SW480 (cell line): ENCODE data around the gene STEAP1.
"Not testable (repeated sequence)": the region's sequence is repeated elsewhere in the genome, so short reads cannot be mapped to it uniquely, and the experiment has no call there.

Experiments used
- DNase-seq: peaks from one replicate; pipeline ENCODE4 v3.0.0-alpha.2; 2016; ENCODE audit warnings: low spot score

The STEAP1 gene

GRCh38 chr7:90173127-90173844 is 19.0 kb downstream of the STEAP1 start:
- no peak for DNase-seq

GRCh38 chr7:90175667-90176066 is 21.4 kb downstream of the STEAP1 start:
- no peak for DNase-seq

GRCh38 chr7:90176195-90176594 is 21.9 kb downstream of the STEAP1 start:
- DNase-seq, result no peak

- DNase-seq, result no peak
These were observed 23.9 kb downstream of the STEAP1 start for GRCh38 chr7:90178166-90178565.

- DNase-seq, result peak; percentile 100
These were observed 24.5 kb downstream of the STEAP1 start for GRCh38 chr7:90178679-90179278.

- DNase-seq, result peak; percentile 99
These were observed 25.8 kb downstream of the STEAP1 start for GRCh38 chr7:90180011-90180585.

- peak; percentile 78 for DNase-seq
These were observed 26.4 kb downstream of the STEAP1 start for GRCh38 chr7:90180649-90181048.

- no peak for DNase-seq
These were observed 27.2 kb downstream of the STEAP1 start for GRCh38 chr7:90181485-90181884.

GRCh38 chr7:90186290-90186689 is 32.0 kb downstream of the STEAP1 start:
- not testable (repeated sequence) for DNase-seq

GRCh38 chr7:90187507-90188050 is 33.3 kb downstream of the STEAP1 start:
- no peak for DNase-seq

GRCh38 chr7:90188281-90188680 is 34.0 kb downstream of the STEAP1 start:
- peak; percentile 64 for DNase-seq

- DNase-seq, result no peak
These were observed 36.7 kb downstream of the STEAP1 start for GRCh38 chr7:90190995-90191394.

- DNase-seq, result no peak
These were observed 37.4 kb downstream of the STEAP1 start for GRCh38 chr7:90191648-90192047.

GRCh38 chr7:90192876-90193750 is 38.8 kb downstream of the STEAP1 start:
- no peak for DNase-seq

- DNase-seq, result no peak
These were observed 40.9 kb downstream of the STEAP1 start for GRCh38 chr7:90194911-90195809.

- DNase-seq, result no peak
These were observed 47.4 kb downstream of the STEAP1 start for GRCh38 chr7:90201500-90202195.

GRCh38 chr7:90207956-90208355 is 53.7 kb downstream of the STEAP1 start:
- no peak for DNase-seq

GRCh38 chr7:90209776-90210175 is 55.5 kb downstream of the STEAP1 start:
- DNase-seq, result no peak

GRCh38 chr7:90210475-90210874 is 56.2 kb downstream of the STEAP1 start:
- DNase-seq, result peak; percentile 33

- DNase-seq, result peak; percentile 79
These were observed 56.7 kb downstream of the STEAP1 start for GRCh38 chr7:90210981-90211380.
